GM23338 (cell line): ENCODE results near the gene PPP1R16B.

Source experiments
- CREB1 ChIP-seq: fragments of 250-450 bp; sonication (Bioruptor Pico); IDR thresholded peaks from 2 replicates; pipeline ENCODE4 v1.5.0; 2020; ENCODE audit warnings: low read depth, mild to moderate bottlenecking, moderate library complexity
- CTCF ChIP-seq, 2 experiments: fragments of 200-600 bp in 1 of 2; sonication (generic) in 1 of 2; conservative IDR thresholded peaks; 2 replicates each; pipeline versions ENCODE4 v1.5.1 to v1.6.1; 2016 to 2017; ENCODE audit warnings: antibody characterized with exemption in 2 of 2, low read depth in 2 of 2, mild to moderate bottlenecking in 2 of 2, moderate library complexity in 1 of 2
- ETS1 ChIP-seq: IDR thresholded peaks from 2 replicates; pipeline ENCODE4 v1.6.1; 2016; ENCODE audit warnings: antibody characterized with exemption
- EZH2 ChIP-seq: fragments of 200-600 bp; sonication (generic); IDR thresholded peaks from one replicate; pipeline ENCODE4 v1.8.0; 2017; ENCODE audit warnings: antibody characterized with exemption, mild to moderate bottlenecking, low read depth; ENCODE audit not compliant: unreplicated experiment
- EZH2phosphoT487 ChIP-seq: fragments of 200-600 bp; sonication (generic); IDR thresholded peaks from one replicate; pipeline ENCODE4 v1.8.1; 2018; ENCODE audit warnings: antibody characterized with exemption; ENCODE audit not compliant: unreplicated experiment
- JUNB ChIP-seq: IDR thresholded peaks from one replicate; pipeline ENCODE4 v1.6.1; 2016; ENCODE audit warnings: antibody characterized with exemption; ENCODE audit not compliant: unreplicated experiment
- POLR2AphosphoS5 ChIP-seq: IDR thresholded peaks from 2 replicates; pipeline ENCODE4 v1.6.1; 2016; ENCODE audit warnings: antibody characterized with exemption, low read depth
- REST ChIP-seq: IDR thresholded peaks from one replicate; pipeline ENCODE4 v1.6.1; 2018; ENCODE audit warnings: antibody characterized with exemption; ENCODE audit not compliant: unreplicated experiment
- ZNF114 ChIP-seq: fragments of 250-450 bp; sonication (Bioruptor Pico); IDR thresholded peaks from 2 replicates; pipeline ENCODE4 v1.5.0; 2020; ENCODE audit warnings: mild to moderate bottlenecking, moderate library complexity
- ZNF331 ChIP-seq: fragments of 250-450 bp; sonication (Bioruptor Pico); IDR thresholded peaks from 2 replicates; pipeline ENCODE4 v1.5.0; 2020; ENCODE audit warnings: low read depth, mild to moderate bottlenecking, moderate library complexity
- ZNF462 ChIP-seq: fragments of 250-450 bp; sonication (Bioruptor Pico); IDR thresholded peaks from 2 replicates; pipeline ENCODE4 v1.5.0; 2020; ENCODE audit warnings: mild to moderate bottlenecking, moderate library complexity

- TF ChIP-seq CTCF (conservative IDR thresholded peaks at IDR 0.05; ENCODE audit: low read depth in 2 of 2) = no peak
- no peak for TF ChIP-seq EZH2phosphoT487
- TF ChIP-seq POLR2AphosphoS5 = no peak
- TF ChIP-seq EZH2 = no peak
- no peak for TF ChIP-seq CREB1 (CRISPR knock-in tag)
- no peak for TF ChIP-seq ZNF114 (CRISPR knock-in tag)
- TF ChIP-seq ZNF462 (CRISPR knock-in tag) = no peak
- no peak for TF ChIP-seq REST
- TF ChIP-seq JUNB = no peak
- no peak for TF ChIP-seq ZNF331 (CRISPR knock-in tag)
- no peak for TF ChIP-seq ETS1
Measured at GRCh38 chr20:38872036-38872435, 66.5 kb downstream of the PPP1R16B start.
